ENCODE data around the gene SAP30L.

Gene SAP30L

GRCh38 chr5:154446195-154447088 lies 645 bp downstream of the SAP30L start:
- peak overlapping the region; percentile 94 for H3K4me3 ChIP-seq (ENCODE audit: low read depth, low read length)
- TF ChIP-seq, protein P1, sequence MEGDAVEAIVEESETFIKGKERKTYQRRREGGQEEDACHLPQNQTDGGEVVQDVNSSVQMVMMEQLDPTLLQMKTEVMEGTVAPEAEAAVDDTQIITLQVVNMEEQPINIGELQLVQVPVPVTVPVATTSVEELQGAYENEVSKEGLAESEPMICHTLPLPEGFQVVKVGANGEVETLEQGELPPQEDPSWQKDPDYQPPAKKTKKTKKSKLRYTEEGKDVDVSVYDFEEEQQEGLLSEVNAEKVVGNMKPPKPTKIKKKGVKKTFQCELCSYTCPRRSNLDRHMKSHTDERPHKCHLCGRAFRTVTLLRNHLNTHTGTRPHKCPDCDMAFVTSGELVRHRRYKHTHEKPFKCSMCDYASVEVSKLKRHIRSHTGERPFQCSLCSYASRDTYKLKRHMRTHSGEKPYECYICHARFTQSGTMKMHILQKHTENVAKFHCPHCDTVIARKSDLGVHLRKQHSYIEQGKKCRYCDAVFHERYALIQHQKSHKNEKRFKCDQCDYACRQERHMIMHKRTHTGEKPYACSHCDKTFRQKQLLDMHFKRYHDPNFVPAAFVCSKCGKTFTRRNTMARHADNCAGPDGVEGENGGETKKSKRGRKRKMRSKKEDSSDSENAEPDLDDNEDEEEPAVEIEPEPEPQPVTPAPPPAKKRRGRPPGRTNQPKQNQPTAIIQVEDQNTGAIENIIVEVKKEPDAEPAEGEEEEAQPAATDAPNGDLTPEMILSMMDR (IDR thresholded peaks at IDR 0.05; ENCODE audit: borderline replicate concordance, insufficient read depth, low read depth, low read length), result no peak

- peak overlapping the region; percentile 94 for H3K4me3 ChIP-seq (ENCODE audit: low read depth, low read length)
- TF ChIP-seq, protein P1 (IDR thresholded peaks at IDR 0.05; ENCODE audit: borderline replicate concordance, insufficient read depth, low read depth, low read length), result no peak
Observed at GRCh38 chr5:154447089-154447725, 1.4 kb downstream of the SAP30L start.

GRCh38 chr5:154449786-154450185 lies 4.0 kb downstream of the SAP30L start:
- no peak overlapping the region for H3K4me3 ChIP-seq (ENCODE audit: low read depth, low read length)
- TF ChIP-seq, protein P1 (IDR thresholded peaks at IDR 0.05; ENCODE audit: borderline replicate concordance, insufficient read depth, low read depth, low read length), result no peak

DNA sequence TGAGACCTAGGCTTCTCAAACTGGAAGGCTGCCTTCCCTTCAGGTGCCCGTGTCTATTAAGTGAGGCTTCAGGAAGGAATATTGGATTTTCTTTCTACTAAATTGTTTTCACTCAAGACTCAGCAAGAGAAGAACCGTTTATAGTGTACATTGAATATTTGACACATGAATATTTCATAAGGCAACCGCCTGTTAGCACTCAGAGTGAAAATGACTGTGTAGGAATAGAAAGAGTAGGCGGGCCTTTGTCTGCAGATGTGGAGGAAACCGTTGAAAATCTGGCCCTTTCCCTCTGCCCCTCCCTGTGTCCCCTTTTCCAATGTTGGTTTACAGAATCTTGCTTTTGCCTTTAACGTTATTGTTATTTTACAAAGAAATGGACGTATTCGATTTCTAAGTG lies 6.2 kb downstream of the SAP30L start:
- H3K4me3 ChIP-seq (ENCODE audit: low read depth, low read length), result no peak overlapping the region
- TF ChIP-seq, protein P1 (IDR thresholded peaks at IDR 0.05; ENCODE audit: borderline replicate concordance, insufficient read depth, low read depth, low read length), result no peak

DNA sequence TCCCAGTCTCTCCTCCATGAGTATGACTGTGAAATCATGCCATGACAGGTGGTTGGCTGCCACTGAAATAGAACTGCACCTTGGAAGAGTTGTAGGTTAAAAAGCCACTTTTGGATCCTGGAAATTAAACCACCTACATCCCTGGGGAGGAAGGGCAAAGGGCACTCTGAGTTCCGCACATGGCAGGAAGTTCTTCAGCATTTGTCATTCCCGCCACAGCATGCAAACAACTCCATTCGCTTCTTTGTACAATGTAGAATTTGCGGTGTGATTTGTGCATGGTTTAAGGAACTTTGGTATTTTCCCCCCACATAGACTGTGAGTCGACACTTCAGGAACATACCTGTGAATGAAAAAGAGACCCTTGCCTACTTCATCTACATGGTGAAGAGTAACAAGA lies 9.8 kb downstream of the SAP30L start:
- TF ChIP-seq, protein P1 (IDR thresholded peaks at IDR 0.05; ENCODE audit: borderline replicate concordance, insufficient read depth, low read depth, low read length), result no peak
- H3K4me3 ChIP-seq (ENCODE audit: low read depth, low read length), result no peak overlapping the region

DNA sequence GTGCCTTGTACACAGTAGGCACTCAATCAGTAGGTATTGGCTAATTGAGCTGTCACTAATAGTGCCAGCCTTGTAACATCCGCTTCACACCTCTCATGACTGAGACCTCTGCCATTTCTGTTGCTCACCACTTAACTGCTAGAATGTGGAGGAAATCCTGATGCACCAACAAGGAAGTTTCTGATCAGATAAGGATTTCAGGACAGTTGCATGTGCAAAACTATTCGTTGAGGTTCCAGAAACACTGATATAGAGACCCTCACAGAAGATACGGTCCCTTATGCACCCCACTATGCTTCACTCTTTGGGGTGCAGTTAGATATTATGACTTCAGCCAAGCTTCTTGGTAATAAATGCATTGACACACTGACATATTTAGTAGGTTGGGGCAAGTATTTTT lies 10.7 kb downstream of the SAP30L start:
- H3K4me3 ChIP-seq (ENCODE audit: low read depth, low read length), result no peak overlapping the region
- TF ChIP-seq, protein P1 (IDR thresholded peaks at IDR 0.05; ENCODE audit: borderline replicate concordance, insufficient read depth, low read depth, low read length), result no peak

Data from GM12875 (cell line).